HEK293T (cell line): Measurements from ENCODE around the gene LSM14A.

ENCODE experiments used
- ARNT ChIP-seq: fragments of 450-650 bp; IDR thresholded peaks from 2 replicates; pipeline ENCODE4 v1.6.1; 2017; ENCODE audit warnings: mild to moderate bottlenecking
- CTBP1 ChIP-seq: fragments of 450-650 bp; IDR thresholded peaks from 2 replicates; pipeline ENCODE4 v1.6.1; 2016; ENCODE audit warnings: borderline replicate concordance
- ELF4 ChIP-seq: fragments of 450-650 bp; IDR thresholded peaks from 2 replicates; pipeline ENCODE4 v1.6.1; 2017; ENCODE audit warnings: antibody characterized with exemption
- FOXA1 ChIP-seq: fragments of 450-650 bp; IDR thresholded peaks from 2 replicates; pipeline ENCODE4 v1.6.1; 2016; ENCODE audit warnings: mild to moderate bottlenecking
- FOXM1 ChIP-seq: fragments of 450-650 bp; IDR thresholded peaks from 2 replicates; pipeline ENCODE4 v1.6.1; 2017; ENCODE audit warnings: mild to moderate bottlenecking, borderline replicate concordance
- SUZ12 ChIP-seq: fragments of 450-650 bp; IDR thresholded peaks from 2 replicates; pipeline ENCODE4 v1.6.1; 2016; ENCODE audit warnings: mild to moderate bottlenecking
- ZNF384 ChIP-seq: fragments of 450-650 bp; IDR thresholded peaks from 2 replicates; pipeline ENCODE4 v1.6.1; 2016

- TF ChIP-seq ZNF384 (no peak), ARNT (no peak), CTBP1 (no peak), FOXM1 (no peak), FOXA1 (no peak), SUZ12 (no peak), ELF4 (no peak)
Observed at GRCh38 chr19:34182125-34182524, 9.8 kb downstream of the LSM14A start.
